Stimulated activated CD8-positive, alpha-beta memory T cell treated with anti-CD3 and anti-CD28 coated beads, Interleukin-12 subunit alpha, Interleukin-12 subunit beta, amount 100 ng/mL, for 24 hours (primary cell): Measurements from ENCODE around the gene PCDHB4.
"Not testable (repeated sequence)": the region's sequence is repeated elsewhere in the genome, so short reads cannot be mapped to it uniquely, and the experiment has no call there.

Experiments
- DNase-seq: peaks from one replicate; pipeline ENCODE4 v3.0.0-alpha.2; 2020; ENCODE audit errors: extremely low read depth

PCDHB4 gene

DNA sequence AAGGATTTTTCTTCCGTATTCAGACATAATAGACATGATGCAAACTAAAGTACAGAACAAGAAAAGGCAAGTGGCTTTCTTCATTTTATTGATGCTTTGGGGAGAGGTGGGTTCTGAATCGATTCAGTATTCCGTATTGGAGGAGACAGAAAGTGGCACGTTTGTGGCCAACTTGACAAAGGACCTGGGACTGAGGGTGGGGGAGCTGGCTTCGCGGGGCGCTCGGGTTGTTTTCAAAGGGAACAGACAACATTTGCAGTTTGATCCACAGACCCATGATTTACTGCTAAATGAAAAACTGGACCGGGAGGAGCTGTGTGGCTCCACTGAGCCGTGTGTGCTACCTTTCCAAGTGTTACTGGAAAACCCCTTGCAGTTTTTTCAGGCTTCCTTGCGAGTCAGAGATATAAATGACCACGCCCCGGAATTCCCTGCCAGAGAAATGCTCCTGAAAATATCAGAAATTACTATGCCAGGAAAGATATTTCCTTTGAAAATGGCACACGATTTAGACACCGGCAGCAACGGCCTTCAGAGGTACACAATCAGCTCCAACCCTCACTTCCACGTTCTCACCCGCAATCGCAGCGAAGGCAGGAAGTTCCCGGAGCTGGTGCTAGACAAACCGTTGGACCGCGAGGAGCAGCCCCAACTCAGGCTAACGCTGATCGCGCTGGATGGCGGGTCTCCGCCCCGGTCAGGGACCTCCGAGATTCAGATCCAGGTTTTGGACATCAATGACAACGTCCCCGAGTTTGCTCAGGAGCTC is 28.8 kb downstream of the PCDHB4 start:
- no peak for DNase-seq

DNA sequence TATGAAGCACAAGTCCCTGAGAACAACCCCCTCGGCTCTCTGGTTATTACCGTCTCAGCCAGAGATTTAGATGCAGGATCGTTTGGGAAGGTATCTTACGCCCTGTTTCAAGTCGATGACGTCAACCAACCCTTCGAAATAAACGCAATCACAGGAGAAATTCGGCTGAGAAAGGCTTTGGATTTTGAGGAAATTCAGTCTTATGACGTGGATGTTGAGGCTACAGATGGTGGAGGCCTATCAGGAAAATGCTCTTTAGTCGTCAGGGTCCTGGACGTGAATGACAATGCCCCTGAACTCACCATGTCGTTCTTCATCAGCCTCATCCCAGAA is 29.3 kb downstream of the PCDHB4 start:
- no peak for DNase-seq

DNA sequence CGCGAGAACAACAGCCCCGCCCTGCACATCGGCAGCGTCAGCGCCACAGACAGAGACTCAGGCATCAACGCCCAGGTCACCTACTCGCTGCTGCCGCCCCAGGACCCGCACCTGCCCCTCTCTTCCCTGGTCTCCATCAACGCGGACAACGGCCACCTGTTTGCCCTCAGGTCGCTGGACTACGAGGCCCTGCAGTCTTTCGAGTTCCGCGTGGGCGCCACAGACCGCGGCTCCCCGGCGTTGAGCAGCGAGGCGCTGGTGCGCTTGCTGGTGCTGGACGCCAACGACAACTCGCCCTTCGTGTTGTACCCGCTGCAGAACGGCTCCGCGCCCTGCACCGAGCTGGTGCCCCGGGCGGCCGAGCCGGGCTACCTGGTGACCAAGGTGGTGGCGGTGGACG is 30.0 kb downstream of the PCDHB4 start:
- not testable (repeated sequence) for DNase-seq

DNA sequence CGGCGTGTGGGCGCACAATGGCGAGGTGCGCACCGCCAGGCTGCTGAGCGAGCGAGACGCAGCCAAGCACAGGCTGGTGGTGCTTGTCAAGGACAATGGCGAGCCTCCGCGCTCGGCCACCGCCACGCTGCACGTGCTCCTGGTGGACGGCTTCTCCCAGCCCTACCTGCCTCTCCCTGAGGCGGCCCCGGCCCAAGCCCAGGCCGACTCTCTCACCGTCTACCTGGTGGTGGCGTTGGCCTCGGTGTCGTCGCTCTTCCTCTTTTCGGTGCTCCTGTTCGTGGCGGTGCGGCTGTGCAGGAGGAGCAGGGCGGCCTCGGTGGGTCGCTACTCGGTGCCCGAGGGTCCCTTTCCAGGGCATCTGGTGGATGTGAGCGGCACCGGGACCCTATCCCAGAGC is 30.5 kb downstream of the PCDHB4 start:
- not testable (repeated sequence) for DNase-seq

DNA sequence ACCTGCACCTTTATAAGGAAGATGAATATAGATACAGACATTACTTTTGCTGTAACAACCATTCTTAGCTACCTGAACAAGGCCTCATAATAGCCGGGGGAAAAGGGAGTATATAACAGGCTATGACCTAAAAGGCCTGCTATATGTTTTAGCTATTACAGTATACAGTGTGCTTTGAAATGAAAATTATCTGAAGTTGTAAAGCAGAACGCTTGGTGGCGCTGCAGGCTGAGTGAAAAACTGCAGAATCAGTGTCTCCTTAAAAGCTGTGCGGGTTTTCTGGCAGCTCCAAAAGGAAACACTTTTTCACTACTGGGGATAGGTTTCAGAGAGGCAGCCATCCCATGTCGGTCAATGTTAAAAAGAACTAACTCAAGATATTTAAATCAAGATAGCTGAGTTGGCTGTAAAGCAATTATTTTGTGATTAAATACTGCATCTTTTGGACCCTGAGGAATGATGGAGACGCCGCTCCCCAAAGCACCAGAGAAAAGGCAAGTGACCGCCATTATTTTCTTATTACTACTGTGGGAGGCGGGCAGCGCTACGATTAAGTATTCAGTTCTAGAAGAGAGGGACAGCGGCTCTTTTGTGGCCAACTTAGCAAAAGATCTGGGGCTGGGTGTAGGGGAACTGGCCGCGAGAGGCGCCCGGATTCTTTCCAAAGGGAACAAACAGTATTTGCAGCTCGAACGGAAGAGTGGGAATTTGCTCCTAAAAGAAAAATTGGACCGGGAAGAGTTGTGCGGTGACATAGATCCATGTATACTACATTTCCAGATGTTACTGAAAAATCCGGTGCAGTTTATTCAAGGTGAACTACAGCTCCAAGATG is 34.1 kb downstream of the PCDHB4 start:
- DNase-seq, result no peak

DNA sequence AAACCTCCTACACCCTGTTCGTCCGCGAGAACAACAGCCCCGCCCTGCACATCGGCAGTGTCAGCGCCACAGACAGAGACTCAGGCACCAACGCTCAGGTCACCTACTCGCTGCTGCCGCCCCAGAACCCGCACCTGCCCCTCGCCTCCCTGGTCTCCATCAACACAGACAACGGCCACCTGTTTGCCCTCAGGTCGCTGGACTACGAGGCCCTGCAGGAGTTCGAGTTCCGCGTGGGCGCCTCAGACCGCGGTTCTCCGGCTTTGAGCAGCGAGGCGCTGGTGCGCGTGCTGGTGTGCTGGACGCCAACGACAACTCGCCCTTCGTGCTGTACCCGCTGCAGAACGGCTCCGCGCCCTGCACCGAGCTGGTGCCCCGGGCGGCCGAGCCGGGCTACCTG is 35.7 kb downstream of the PCDHB4 start:
- not testable (repeated sequence) for DNase-seq

DNA sequence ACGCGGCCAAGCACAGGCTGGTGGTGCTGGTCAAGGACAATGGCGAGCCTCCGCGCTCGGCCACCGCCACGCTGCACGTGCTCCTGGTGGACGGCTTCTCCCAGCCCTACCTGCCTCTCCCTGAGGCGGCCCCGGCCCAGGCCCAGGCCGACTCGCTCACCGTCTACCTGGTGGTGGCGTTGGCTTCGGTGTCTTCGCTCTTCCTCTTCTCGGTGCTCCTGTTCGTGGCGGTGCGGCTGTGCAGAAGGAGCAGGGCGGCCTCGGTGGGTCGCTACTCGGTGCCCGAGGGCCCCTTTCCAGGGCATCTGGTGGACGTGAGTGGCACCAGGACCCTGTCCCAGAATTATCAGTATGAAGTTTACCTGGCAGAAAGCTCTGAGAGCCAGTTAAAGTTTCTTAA is 36.3 kb downstream of the PCDHB4 start:
- not testable (repeated sequence) for DNase-seq

DNA sequence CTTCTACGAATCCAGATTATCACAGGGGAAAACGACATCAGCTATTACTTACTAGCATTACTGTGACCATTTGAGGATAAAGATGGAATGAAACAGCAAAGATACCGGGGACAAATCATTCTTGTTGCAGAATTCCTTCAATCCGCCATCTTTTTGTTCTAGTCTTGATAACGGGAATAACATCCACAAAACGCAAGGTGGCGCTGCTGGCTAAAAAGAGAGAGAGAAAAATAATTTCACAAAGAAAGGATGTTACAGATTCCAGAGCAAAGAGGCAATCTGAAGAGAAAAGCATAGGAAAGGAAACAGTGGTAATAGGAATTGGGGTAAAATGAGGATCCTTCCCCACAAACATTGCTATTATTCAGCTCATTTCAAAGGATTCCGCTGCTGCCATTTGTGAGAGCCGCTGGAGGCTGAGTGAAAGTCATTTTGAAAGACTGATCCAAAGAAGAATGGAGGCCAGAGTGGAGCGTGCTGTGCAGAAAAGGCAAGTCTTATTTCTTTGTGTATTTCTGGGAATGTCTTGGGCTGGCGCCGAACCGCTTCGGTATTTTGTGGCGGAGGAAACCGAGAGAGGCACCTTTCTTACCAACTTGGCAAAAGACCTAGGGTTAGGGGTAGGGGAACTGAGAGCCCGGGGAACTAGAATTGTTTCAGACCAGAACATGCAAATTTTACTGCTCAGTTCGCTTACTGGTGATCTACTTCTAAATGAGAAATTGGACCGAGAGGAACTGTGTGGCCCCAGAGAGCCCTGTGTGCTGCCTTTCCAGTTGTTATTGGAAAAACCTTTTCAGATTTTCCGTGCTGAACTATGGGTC is 51.0 kb downstream of the PCDHB4 start, which contains the start of gene PCDHB7:
TSS of gene PCDHB7 (plus strand) at position 264 of the 824 bp plus-strand sequence. CDS start at position 456, 192 bp downstream.
- no peak for DNase-seq

DNA sequence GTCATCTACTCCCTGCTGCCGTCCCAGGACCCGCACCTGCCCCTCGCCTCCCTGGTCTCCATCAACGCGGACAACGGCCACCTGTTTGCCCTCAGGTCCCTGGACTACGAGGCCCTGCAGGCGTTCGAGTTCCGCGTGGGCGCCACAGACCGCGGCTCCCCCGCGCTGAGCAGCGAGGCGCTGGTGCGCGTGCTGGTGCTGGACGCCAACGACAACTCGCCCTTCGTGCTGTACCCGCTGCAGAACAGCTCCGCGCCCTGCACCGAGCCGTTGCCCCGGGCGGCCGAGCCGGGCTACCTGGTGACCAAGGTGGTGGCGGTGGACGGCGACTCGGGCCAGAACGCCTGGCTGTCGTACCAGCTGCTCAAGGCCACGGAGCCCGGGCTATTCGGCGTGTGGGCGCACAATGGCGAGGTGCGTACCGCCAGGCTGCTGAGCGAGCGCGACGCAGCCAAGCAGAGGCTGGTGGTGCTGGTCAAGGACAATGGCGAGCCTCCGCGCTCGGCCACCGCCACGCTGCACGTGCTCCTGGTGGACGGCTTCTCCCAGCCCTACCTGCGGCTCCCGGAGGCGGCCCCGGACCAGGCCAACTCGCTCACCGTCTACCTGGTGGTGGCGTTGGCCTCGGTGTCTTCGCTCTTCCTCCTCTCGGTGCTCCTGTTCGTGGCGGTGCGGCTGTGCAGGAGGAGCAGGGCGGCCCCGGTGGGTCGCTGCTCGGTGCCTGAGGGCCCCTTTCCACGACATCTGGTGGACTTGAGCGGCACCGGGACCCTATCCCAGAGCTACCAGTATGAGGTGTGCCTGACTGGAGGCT is 52.9 kb downstream of the PCDHB4 start:
- DNase-seq, result not testable (repeated sequence)
